Stimulated activated CD4-positive, alpha-beta T cell treated with anti-CD3 and anti-CD28 coated beads, Interleukin-2, amount 100 ng/mL, for 24 hours (primary cell): ENCODE results near the gene C10orf105.

Experiments
- DNase-seq, 2 donors: peaks; one replicate each; pipeline ENCODE4 v3.0.0-alpha.2; 2020

C10orf105 gene

DNA sequence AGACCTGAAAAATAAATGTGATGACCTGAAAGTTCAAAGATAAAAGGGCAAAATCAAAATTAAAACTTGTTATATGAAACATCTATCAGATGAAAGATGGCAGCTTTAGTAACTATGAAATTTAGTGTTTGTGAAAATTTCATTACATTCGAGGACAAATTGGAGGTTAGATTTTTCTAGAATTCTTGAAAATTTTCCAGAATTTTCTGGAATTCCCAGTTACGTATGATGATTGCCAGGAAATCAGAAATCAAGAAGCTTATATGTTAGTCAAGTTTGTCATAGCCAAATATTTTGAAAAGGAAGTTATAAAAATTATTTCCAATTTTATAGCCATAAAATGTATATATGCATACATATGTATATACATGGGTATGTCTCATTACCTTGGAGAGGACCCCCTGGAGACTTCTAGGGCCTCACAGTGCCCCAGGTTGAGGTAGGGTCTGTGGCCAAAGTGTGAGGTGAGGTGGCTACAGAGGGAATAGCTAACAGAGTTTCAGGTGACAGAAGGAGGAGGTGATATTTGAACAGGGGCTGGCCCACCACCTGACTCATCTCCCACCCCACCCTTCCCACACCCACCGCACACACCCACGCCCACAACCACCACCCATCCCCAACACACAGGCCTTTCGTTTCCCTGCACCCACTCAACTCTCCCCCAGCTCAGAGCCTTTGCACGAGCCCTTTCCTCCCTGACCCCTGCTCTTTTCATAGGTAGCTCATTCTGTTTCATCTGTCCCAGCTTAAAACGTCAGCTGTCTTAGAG, 21.5 kb downstream of the C10orf105 start:
- DNase-seq: peak; percentile 52 to 54

DNA sequence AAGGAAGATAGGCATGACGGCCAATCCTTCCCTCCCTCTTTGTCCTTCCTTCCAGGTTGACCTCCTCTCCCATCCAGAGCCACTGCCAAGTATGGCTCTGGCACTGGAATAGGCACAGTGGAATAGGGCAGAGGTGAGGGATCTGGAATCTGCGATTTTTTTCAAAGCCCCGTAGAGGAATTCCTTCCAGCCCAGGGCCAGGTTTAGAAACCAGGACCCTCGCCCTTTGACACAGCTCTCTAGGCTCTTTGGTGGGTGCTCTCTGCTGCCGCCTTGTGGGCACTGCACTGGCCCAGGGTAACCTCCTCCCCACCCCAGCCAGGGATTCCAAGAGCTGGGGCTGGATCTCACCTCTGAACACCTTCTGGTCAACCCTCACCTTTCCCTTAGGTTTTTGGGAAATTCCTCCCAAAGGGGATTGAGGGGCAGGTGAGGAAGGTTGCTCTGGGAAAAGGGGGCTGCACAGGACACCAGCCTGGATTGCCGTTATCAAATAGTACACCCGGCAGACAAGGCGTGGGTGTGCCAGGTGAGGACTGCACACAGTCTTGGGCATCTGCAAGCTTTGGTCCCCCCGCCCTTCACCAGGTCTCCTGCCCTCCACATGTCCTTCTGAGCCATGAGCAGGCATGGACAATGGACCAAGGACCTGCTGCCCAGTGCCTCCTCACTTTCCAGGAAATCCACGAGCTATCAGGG, 22.8 kb downstream of the C10orf105 start:
- peak; percentile 74 to 80 for DNase-seq

DNA sequence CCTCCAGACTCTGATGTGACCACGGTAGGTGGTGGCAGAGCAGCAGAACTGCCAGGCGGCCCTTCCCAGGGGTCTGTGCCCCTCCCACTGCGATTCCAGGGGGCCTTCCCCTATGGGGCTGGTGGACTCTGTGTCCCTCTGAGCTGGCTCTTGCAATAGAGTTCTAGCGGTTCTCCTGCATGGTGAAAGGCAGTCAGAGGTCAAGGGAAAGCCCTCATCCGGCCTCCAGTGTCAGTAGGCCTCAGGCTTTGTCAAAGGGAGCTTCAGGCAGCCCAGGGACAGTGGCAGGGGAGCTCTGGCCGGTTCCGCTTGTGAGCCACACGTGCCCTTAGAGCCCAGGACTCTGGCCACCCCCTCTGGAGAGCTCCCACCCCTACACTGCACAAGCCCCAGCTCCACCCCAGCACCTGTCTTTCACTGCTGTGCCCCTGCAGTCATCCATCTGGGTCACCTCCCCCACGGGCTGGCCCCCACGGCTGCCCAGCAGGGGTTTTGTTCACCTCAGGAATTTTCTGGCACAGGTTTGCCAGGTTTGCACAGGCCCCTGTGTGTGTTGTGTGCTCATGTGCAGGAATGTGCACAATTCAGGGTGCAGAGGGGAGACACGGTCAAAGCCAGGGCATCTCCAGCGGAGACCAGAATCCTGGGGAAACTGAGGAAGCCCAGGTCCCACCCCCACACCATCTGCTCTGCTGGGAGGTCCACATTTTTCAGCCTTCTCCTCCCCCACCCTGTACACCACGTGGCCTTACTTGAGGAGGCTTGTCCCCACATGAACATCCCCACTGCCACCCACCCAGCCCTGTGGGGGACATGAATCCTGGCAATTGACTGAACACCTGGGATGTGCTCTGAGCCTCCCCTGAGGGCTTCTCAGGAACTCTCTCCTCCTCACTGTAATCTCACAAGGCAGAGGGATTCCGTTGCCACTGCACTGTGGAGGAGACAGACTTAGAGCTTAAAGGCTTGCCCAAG, 23.8 kb downstream of the C10orf105 start:
- no peak for DNase-seq

DNA sequence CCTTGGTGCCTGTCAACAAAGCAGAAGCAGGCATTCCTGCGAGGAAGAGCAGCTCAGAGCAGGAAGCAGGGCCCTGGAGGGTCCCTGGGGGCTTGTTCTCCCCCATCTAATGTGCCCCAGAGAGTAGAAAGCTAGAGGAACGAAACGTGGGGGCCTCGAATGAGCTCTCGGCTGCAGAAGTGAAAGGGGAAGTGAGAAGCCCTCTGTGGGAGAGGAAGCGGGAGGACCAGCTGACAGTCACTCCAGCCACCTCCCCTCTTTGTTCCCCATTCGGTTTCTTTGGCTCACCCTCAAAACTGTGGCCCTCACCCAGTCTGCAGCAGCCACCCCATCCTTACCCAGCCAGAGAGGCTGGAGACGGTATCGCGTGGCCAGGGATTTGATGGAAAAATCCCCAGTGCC, 25.0 kb downstream of the C10orf105 start:
- DNase-seq: no peak

DNA sequence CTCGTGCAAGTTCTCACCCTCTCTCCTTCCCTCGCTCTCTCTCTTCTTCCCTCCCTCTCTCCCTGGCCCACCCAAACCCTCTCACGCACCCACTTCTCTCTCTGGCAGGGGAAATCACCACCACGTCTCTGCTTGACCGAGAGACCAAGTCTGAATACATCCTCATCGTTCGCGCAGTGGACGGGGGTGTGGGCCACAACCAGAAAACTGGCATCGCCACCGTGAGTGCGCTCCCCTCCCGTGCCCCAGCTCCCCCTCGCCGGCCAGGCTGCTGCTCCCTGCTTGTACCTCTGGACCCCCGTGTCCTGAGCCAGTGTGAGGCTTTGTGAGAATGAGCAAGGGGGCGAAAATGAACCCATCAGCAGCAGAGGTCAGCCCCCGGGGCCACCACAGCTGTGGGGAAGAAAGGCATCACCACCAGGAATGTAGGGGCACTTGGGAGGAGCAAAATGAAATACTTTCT, 25.5 kb downstream of the C10orf105 start:
- DNase-seq: no peak

DNA sequence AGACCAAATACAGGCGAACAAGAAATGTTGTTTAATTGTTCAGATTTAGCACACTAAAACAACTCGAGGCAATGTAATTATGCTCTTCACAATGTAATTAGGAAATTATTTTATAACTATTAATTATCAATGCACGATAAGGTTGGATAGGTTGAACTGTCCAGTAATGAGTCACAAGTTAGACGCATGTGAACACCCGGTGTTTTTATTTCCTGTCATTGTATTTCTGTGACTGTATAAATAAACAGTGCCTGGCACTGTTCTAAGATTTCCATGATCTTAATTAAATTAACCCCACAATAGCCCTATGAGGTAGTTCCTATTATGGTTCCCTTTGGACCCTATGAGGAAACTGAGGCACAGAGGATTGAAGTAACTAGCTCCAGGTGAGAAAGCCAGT, 26.2 kb downstream of the C10orf105 start:
- no peak for DNase-seq

DNA sequence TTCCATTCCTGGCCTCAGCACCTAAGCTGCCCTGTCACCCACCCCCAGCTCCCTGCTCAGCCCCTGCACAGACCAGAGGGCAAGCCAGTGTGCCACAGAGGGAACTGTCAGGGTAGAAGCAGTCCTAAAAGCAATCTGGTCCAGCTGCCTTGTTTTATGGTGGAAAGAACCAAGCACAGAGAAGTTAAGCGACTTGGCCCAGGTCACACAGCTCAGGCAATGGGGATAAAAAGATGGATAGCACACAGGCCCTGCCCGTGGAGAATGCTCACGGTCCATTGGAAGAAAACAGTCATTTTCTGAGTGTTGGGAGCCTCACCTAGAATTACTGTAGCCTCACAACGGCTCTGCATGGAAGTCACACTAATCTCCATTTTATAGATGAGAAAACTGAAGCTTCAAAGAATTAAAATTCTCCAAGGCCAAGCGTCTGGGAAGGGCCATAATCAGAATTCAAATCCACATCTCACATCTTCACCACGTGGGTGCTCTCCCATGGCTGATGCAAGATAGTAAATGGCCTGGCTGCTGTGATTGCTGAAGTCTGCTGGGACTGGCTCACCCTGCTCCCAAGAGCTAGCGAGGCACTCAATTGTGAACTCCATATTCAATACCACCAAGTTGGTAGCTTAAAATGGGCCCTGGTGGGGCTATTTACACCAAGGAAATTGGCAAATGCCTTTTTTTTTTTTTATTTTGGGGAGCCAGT, 26.8 kb downstream of the C10orf105 start:
- DNase-seq: no peak

DNA sequence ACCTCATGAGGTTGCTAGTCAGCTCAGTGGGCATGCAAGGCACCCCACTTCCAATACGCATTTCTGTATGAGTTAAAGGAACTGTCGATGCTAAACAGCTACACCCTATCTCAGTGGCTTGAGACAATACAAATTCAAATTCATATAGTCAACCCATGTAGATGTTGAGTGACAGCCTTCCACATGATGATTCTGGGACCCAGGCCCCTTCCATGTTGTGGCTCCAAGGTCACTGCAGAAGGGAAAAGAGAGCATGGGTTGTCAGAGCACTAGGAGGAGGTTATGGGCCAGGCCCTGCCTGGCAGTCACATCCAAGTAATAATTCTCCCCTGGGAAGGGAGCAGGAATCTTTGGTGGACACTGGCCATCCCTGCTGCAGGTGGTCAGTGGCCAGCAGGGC, 28.2 kb downstream of the C10orf105 start:
- DNase-seq: no peak

DNA sequence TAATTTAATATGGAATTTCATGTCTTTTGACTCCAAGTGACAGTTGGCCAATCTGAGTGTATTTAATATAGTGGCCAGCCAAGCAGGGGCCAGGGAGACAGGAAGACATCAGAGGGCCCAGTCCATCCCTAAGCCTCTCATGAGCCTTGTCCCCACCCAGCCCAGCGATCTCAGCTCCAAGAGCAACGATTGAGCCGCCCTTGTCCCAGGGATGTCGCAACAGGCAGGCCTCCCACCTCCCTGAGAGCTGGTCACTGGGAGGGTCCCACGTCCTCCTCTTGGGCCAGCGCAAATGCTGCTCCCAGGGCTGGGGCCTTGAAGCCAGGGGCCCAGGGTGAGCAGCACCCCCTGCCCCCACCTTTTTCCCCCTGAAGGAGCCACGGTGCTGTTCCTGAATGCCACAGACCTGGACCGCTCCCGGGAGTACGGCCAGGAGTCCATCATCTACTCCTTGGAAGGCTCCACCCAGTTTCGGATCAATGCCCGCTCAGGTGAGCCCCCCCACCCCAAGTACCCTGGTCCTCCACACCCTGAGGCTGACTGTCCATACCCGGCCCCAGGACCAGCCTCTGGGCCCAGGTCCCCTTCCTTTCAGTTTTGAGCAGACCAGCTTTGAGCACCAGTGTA, 29.4 kb downstream of the C10orf105 start:
- DNase-seq: no peak

DNA sequence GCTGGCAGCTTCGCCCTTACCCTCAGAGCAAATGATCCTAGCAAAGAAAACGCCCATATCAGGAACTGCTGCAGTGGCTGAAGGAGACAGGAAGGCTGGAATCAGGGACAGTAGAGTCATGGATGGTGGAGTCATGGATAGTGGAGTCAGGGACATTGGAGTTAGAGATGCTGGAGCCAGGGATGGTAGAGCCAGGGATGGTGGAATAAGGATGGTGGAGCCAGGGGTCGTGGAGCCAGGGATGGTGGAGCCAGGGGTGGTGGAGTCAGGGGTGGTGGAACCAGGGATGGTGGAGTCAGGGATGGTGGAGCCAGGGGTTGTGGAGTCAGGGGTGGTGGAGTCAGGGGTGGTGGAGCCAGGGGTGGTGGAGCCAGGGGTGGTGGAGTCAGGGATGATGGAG, 31.3 kb downstream of the C10orf105 start:
- DNase-seq: no peak

DNA sequence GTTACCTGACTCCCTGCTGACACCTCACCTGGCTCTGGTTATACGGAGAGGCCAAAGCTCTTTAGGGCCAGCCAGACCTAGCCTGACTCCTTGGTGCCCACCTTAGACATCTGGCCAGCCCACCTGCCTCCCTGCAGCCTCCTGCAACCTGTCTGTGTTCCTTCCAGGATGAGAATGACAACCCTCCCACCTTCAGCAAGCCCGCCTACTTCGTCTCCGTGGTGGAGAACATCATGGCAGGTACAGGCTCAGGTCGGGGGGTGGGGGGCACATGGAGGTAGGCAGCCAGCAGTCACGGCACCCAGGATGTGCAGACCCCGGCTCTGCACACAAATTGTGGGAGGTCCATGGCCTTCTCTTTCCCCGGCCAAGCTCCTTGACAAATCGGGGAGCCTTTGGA, 32.1 kb downstream of the C10orf105 start:
- no peak for DNase-seq

DNA sequence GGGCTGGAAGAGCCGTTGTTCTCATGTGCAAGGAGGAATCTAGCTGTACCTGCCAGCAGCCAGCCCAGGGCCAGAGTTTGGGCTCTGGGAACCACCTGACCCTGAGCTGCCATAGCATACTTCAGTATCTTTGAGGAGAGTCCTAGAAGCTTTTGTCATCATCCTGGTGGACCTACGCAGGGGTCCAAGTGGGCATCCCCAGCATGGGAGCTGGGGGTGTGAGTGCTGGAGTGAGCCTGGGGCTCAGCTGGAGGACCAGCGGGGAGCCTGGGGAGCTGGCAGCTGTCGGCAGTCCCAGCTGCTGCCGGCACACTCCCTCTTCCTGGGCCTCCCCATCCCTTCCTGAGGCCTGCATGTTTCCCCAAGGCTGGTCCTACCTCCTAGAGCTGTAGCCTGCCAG, 32.5 kb downstream of the C10orf105 start:
- DNase-seq: no peak

DNA sequence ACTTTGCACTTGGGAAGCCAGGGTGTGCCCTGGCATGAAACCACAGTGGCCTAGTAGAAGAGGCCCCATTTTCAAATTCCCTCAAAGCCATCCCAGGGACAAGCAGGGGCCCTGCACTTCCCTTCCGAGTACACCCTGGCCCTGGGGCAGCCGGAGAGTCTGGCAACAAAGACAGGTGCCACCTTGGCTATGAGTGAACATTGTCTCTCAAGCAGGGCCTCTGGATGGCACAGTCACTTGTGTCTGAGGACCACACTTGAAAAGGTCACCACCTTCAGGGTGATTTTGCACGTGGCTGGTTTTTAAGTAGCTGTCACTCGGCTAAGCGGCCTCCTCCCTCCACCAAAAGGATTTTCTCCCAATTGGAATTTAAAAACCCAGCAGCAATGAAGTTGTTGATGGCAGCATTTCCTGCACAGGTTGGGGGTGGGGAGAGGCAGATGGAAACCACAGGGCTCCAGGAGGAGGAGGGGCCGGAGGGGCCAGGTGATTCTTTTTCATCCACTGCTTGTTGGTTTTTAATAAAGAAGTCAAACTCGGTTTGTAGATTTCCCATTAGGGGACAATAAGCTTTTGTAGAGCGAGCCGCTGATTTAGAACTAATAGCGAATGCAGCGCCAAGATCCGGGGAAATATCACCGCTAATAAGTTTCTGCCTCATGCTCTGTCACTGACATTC, 33.9 kb downstream of the C10orf105 start:
- DNase-seq: no peak

DNA sequence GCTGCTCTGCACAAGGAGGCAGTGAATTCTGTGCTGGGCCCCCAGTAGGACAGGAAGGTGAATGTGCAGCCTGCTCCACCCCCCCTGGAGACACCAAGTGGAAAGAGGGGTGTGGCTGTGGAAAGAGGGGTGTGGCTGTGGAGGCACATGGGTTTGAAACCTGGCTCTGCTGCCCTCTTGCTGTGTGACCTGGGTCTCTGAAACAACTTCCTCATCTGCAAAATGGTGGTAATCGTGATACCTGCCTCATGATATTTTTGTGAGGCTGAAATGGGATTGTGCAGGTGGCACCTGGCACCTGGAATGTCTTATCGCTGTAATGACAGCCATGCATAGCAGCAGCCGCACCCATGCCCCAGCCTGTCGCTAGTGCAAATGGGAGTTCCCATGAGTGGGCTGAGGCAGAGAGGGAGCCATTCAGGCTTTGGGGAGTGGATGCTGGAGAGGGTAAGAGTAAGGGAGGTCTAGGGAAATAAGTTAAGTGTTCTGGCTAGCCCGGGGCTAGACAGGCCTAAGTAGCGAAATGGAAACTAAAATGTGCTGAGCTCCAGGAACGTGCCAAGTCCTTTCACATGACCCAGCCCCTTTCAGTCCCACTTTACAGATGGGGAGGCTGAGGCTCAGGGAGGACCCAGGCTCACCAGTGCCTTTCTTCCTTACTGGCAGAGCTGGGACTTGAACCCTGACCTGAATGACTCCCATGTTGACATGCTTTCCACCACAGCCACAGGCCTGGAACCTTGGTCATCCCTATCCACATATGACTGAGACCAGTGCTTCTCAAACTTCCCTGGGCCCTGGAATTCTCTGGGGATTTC, 35.0 kb downstream of the C10orf105 start:
- DNase-seq: peak; percentile 30 to 56

DNA sequence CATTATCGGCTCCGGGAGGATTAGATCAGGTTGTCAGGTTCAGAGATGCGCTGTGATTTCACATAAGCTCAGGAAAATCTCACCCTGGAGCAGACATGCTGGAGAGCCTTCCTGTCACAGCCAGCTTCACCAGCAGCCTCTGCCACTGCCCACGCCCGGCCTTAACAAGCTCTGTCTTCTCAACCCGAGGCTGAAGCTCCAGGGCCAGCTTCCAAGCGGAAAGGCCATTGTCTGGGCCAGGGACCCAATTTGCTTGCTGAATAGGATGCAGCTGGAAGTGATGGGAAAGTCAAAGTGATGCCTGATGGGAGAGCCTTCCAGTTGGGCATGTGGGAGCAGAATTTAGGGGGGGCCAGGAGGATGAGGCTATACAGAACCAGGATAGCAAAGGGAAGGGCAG, 36.3 kb downstream of the C10orf105 start:
- DNase-seq: no peak

DNA sequence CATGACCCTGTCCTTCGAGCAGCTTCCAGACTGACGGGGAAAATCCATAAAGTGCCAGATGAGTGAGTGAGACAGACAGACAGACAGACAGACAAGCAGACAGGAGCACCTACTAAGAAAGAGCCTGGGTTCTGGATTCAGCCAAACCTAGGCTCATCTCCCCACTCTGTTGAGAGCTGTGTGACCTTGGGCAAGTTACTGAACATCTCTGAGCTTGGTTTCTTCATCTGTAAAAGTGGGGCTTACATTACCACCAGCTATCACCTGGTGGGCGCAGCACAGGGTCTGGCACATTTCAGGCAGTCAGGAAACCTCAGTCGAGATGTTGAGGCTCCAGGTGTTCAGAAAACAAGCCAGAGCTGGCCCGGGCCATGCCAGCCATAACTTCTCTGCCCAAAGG, 37.6 kb downstream of the C10orf105 start:
- no peak for DNase-seq

DNA sequence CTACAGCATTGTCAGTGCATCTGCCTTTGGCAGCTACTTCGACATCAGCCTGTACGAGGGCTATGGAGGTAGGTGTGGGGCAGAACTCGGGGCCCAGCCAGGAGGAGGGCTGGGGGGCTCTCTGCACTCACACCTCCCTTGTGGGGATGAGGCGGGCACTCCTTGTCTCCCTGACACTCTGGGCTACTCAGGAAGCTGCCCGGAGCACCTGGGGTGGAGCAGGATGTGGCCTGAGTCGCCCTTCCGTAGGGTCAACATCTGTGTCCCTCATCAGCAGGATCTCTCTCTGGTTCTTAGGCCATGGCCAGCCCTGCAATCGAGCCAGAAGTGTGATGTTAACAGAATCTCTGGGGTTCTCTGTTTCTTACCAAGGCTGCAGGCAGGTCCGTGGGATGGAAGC, 40.2 kb downstream of the C10orf105 start:
- no peak for DNase-seq

DNA sequence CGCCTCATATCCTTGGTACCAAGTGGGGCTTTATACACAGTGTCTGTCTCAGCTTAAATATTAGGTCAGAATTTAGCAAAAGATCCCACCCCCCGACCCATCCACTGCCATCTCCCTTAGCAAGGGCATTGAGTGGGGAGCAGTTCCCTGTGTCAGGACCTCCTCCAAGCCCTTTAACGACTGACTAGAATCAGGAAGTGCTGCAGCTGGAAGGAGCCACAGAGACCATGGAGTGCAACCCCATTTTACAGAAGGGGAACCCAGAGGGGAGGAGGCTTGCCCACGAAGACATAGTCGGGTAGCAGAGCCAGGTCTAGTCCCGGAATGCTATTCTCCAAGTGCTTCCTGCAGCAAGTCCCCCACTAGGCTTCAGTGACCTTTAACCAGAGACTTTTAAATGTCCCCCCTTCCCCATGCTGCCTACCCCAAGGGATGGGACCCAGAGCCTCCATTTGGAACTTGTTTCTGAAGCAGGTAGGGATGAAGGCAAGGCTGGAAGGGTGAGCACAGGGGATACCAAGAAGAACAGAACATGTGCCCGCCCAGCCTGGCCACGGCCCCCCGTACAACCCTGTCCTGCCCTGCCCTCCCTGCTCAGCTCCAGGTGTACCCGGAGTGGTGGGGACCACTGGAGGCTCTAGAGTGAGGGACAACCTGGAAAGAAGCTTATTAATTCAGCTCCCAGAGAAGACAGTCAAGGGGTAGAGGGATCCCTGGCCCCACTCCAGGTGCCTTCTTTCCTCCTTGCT, 41.3 kb downstream of the C10orf105 start:
- DNase-seq: no peak

DNA sequence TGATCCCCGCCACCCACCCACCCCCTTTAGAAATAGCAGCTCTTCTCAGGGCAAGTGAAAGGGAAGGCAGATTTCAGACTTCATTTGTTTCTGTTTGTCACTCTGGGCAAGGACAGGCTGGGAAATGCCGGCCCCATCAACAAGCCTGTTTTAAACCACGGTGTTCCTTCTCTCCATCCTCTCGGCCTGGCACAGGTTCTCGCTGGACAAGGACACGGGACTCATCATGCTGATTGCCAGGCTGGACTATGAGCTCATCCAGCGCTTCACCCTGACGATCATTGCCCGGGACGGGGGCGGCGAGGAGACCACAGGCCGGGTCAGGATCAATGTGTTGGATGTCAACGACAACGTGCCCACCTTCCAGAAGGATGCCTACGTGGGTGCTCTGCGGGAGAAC, 42.3 kb downstream of the C10orf105 start:
- no peak for DNase-seq
